Psoas muscle (tissue), 8 donors: ENCODE results near the gene RABEP2. TPM values are rescaled to one million over a fixed set of nuclear protein-coding genes. Genes with fewer than 3 reads are reported as not detected.
"Not testable (repeated sequence)": the region's sequence is repeated elsewhere in the genome, so short reads cannot be mapped to it uniquely, and the experiment has no call there.

Experiments
- ATAC-seq, 4 donors: fragments of 200-7000 bp; cut with Tn5 transposase; one replicate each; pipeline ENCODE4 v1.9.1; 2020; ENCODE audit warnings: moderate library complexity in 3 of 4, mild to moderate bottlenecking in 2 of 4
- DNase-seq, 2 donors: peaks; one replicate each; pipeline ENCODE4 v3.0.0-alpha.2; 2020
- H3K27ac ChIP-seq: fragments of 200-600 bp; one replicate; pipeline ENCODE4 v1.8.0; 2022
- H3K27me3 ChIP-seq, 3 donors: fragments of 200-600 bp in 1 of 3; one replicate each; pipeline versions ENCODE4 v1.6.1 to v1.8.0; 2013 to 2022; ENCODE audit warnings: low read length in 2 of 3, mild to moderate bottlenecking in 2 of 3, moderate library complexity in 1 of 3; ENCODE audit not compliant: insufficient read depth in 3 of 3
- H3K36me3 ChIP-seq, 2 donors: fragments of 200-600 bp in 1 of 2; one replicate each; pipeline versions ENCODE4 v1.6.1 to v1.8.0; 2013 to 2022; ENCODE audit warnings: low read depth in 1 of 2, mild to moderate bottlenecking in 1 of 2, moderate library complexity in 1 of 2; ENCODE audit not compliant: insufficient read depth in 1 of 2
- H3K4me1 ChIP-seq: fragments of 200-600 bp; one replicate; pipeline ENCODE4 v1.8.0; 2022
- H3K4me3 ChIP-seq: fragments of 200-600 bp; one replicate; pipeline ENCODE4 v1.8.0; 2022; ENCODE audit warnings: mild to moderate bottlenecking
- H3K9me3 ChIP-seq: fragments of 200-600 bp; one replicate; pipeline ENCODE4 v1.8.0; 2022
- CTCF ChIP-seq: fragments of 200-600 bp; IDR thresholded peaks from one replicate; pipeline ENCODE4 v1.8.0; 2022; ENCODE audit warnings: antibody characterized with exemption
- WGBS, 3 donors: extraction: QIAGEN DNeasy Blood & Tissue Kit; methylation state at CpG; one replicate each; pipeline versions ENCODE4 v1.1.6 to v1.1.7; 2013; 5-methylcytosine and 5-hydroxymethylcytosine counted together
- intact Hi-C, 2 donors: fragments of 100-400 bp; cut with DNase I; formaldehyde crosslinking; loops; one replicate each; pipeline versions ENCODE4 v1.11.0 to v1.14.2; 2022
- polyA plus RNA-seq, 3 donors: library from polyadenylated mRNA; stranded (reverse); fragments of 200-250 nt; gene quantifications; one replicate each; pipeline ENCODE4 v1.2.3, GENCODE V29; 2013
- total RNA-seq, 4 donors: library from RNA; stranded (reverse); fragmentation: NEBNext Ultra II Directional in 2 of 4; extraction: Animal tissue kit (Norgen Biotek cat#: 25700) in 2 of 4; gene quantifications; one replicate each; pipeline versions ENCODE4 v1.2.1 to v1.2.4, GENCODE V29; 2021 to 2023
- donor health status: healthy with polysubstance abuse.
- donor health status: DM: no; HTN: no; CAD: no; lungs with moderate emphysema.
- donor health status: Bipolar disorder and iron deficiency.
- donor health status: healthy.
- donor health status: DM: yes; HTN: yes; CAD: no.
- donor health status: DM: no; HTN: no; CAD: no.
- donor health status: DM: no; HTN: no; CAD: no.
- donor health status: DM: yes; HTN: yes; CAD: no.

RABEP2 gene
- total and polyA plus RNA-seq, 7 donors = 3.1 to 22.8 (median 6.2) TPM

- H3K36me3 ChIP-seq = peaks cover 0 to 75% of the 10 kb centered on the region in 2 donors
- no peak for ATAC-seq
- no peak for TF ChIP-seq CTCF
- no peak for DNase-seq
- H3K9me3 ChIP-seq = no peaks in the 10 kb centered on the region
- H3K27ac ChIP-seq = no peak overlapping the region
- intact Hi-C loops = loop anchor here in 1 of 2 donors (2.0 kb wide), 1 partner anchor 15 kb away; no protein-coding TSS in a partner anchor
- 84 to 91% (median 88%) methylated on average over 4 of the region's 4 CpGs for WGBS, 3 donors
- H3K27me3 ChIP-seq = no peaks in the 10 kb centered on the region
- H3K4me1 ChIP-seq = peaks cover 19% of the 10 kb centered on the region
- H3K4me3 ChIP-seq = no peak overlapping the region
Observed at GRCh38 chr16:28895609-28896008, 29.4 kb downstream of the RABEP2 start.

- Histone ChIP-seq H3K27ac (peak overlapping the region; percentile 87), H3K4me3 (no peak overlapping the region), H3K9me3 (no peaks in the 10 kb centered on the region), H3K4me1 (peaks cover 17% of the 10 kb centered on the region), H3K27me3 (no peaks in the 10 kb centered on the region), H3K36me3 (peaks cover 0 to 70% of the 10 kb centered on the region in 2 donors)
- intact Hi-C loops = no loop called here
- DNase-seq (no peak), ATAC-seq (no peak)
- WGBS, 3 donors = 77 to 93% (median 82%) methylated on average over 4 of the region's 4 CpGs
- no peak for TF ChIP-seq CTCF
Observed at GRCh38 chr16:28893291-28893690, 31.7 kb downstream of the RABEP2 start.

- Histone ChIP-seq H3K27me3 (no peaks in the 10 kb centered on the region), H3K27ac (peak overlapping the region; percentile 87), H3K36me3 (peaks cover 0 to 70% of the 10 kb centered on the region in 2 donors), H3K9me3 (no peaks in the 10 kb centered on the region), H3K4me1 (peaks cover 15% of the 10 kb centered on the region), H3K4me3 (no peak overlapping the region)
- intact Hi-C loops = no loop called here
- ATAC-seq = peak; percentile 46 to 77 (median 68)
- no peak for TF ChIP-seq CTCF
- 35 to 65% (median 39%) methylated on average over 14 of the region's 14 CpGs for WGBS, 3 donors
- DNase-seq = no peak
Observed at GRCh38 chr16:28891964-28892890, 32.8 kb downstream of the RABEP2 start.

GRCh38 chr16:28890355-28890754 lies 34.7 kb downstream of the RABEP2 start:
- peaks cover 12% of the 10 kb centered on the region for H3K4me1 ChIP-seq
- H3K27ac ChIP-seq = peak overlapping the region; percentile 87
- DNase-seq, H3K4me3 ChIP-seq, intact Hi-C loops, H3K27me3 ChIP-seq, ATAC-seq, H3K9me3 ChIP-seq: not testable (repeated sequence)
- peaks cover 0 to 68% of the 10 kb centered on the region in 2 donors for H3K36me3 ChIP-seq
- WGBS, 3 donors = 75 to 87% (median 81%) methylated on average over 5 of the region's 5 CpGs

- Histone ChIP-seq H3K9me3 (no peaks in the 10 kb centered on the region), H3K36me3 (peaks cover 0 to 59% of the 10 kb centered on the region in 2 donors), H3K27me3 (no peaks in the 10 kb centered on the region), H3K4me3 (no peak overlapping the region), H3K27ac (peak overlapping the region; percentile 19), H3K4me1 (peaks cover 15% of the 10 kb centered on the region)
- DNase-seq (no peak), ATAC-seq (no peak)
- TF ChIP-seq CTCF = no peak
- intact Hi-C loops = no loop called here
- 48 to 73% (median 55%) methylated on average over 10 of the region's 10 CpGs for WGBS, 3 donors
Observed at GRCh38 chr16:28886945-28887344, 38.1 kb downstream of the RABEP2 start.
